PC-9 (cell line): ENCODE data around the gene PKNOX2. TPM values are rescaled to one million over a fixed set of nuclear protein-coding genes. Genes with fewer than 3 reads are reported as not detected.

Experiments used
- BruUV-seq: library from RNA; stranded (reverse); fragments of 400-500 nt; replicated peaks from 2 replicates; lab custom pipeline; 2021; lab: Mats Ljungman, UMichigan
- CTCF ChIA-PET: fragments of 300-600 bp; sonication (Branson Sonifier 250); formaldehyde crosslinking; loops from one replicate; lab custom pipeline; 2022; ENCODE audit warnings: antibody characterized with exemption; lab: Charles Lee
- POLR2A ChIA-PET: fragments of 300-600 bp; sonication (Branson Sonifier 250); formaldehyde crosslinking; loops from one replicate; lab custom pipeline; 2022; ENCODE audit warnings: antibody characterized with exemption; ENCODE audit not compliant: unreplicated experiment; lab: Charles Lee
- DNase-seq, 2 experiments: peaks; one replicate each; pipeline versions ENCODE4 v3.0.0 to v3.0.0-alpha.2; 2015 to 2022; ENCODE audit warnings: mixed read lengths in 1 of 2
- H2AFZ ChIP-seq: fragments of 200-600 bp; sonication (generic); 2 replicates; pipeline ENCODE4 v1.8.1; 2017; ENCODE audit warnings: antibody characterized with exemption
- H3F3A ChIP-seq: fragments of 200-600 bp; sonication (generic); 2 replicates; pipeline ENCODE4 v1.8.1; 2017; ENCODE audit warnings: antibody characterized with exemption, mild to moderate bottlenecking, low read depth; ENCODE audit not compliant: insufficient read depth
- H3K27ac ChIP-seq: fragments of 200-600 bp; sonication (generic); 2 replicates; pipeline ENCODE4 v1.6.1; 2016; ENCODE audit warnings: mixed run types
- H3K27me3 ChIP-seq: fragments of 200-600 bp; sonication (generic); 2 replicates; pipeline ENCODE4 v1.6.1; 2016; ENCODE audit warnings: low read depth, mixed run types; ENCODE audit not compliant: insufficient read depth
- H3K36me3 ChIP-seq: fragments of 200-600 bp; sonication (generic); 2 replicates; pipeline ENCODE4 v1.6.1; 2016; ENCODE audit warnings: low read depth, mixed run types
- H3K4me1 ChIP-seq: fragments of 200-600 bp; sonication (generic); replicated peaks from 2 replicates; pipeline ENCODE4 v1.6.1; 2016; ENCODE audit warnings: mixed run types; ENCODE audit not compliant: insufficient read depth
- H3K4me2 ChIP-seq: fragments of 200-600 bp; sonication (generic); 2 replicates; pipeline ENCODE4 v1.6.1; 2017; ENCODE audit warnings: mixed run types
- H3K4me3 ChIP-seq: fragments of 200-600 bp; sonication (generic); 2 replicates; pipeline ENCODE4 v1.6.1; 2016; ENCODE audit warnings: mixed run types
- H3K79me2 ChIP-seq: fragments of 200-600 bp; sonication (generic); 2 replicates; pipeline ENCODE4 v1.6.1; 2017; ENCODE audit warnings: low read depth, mixed run types
- H3K9me2 ChIP-seq: fragments of 200-600 bp; sonication (generic); 2 replicates; pipeline ENCODE4 v1.8.1; 2017; ENCODE audit warnings: mild to moderate bottlenecking; ENCODE audit not compliant: insufficient read depth
- H3K9me3 ChIP-seq: fragments of 200-600 bp; sonication (generic); 2 replicates; pipeline ENCODE4 v1.8.1; 2016; ENCODE audit warnings: low read depth; ENCODE audit not compliant: insufficient read depth
- H4K20me1 ChIP-seq: fragments of 200-600 bp; sonication (generic); 2 replicates; pipeline ENCODE4 v1.8.1; 2017; ENCODE audit not compliant: insufficient read depth
- CTCF ChIP-seq: fragments of 200-600 bp; sonication (generic); conservative IDR thresholded peaks from 2 replicates; pipeline ENCODE4 v1.6.1; 2017; ENCODE audit warnings: mixed run types, antibody characterized with exemption, mild to moderate bottlenecking, moderate library complexity
- EZH2 ChIP-seq: fragments of 200-600 bp; sonication (generic); IDR thresholded peaks from 2 replicates; pipeline ENCODE4 v1.8.0; 2017; ENCODE audit warnings: antibody characterized with exemption, low read depth
- intact Hi-C: fragments of 100-400 bp; cut with micrococcal nuclease; formaldehyde crosslinking; loops from one replicate; pipeline ENCODE4 v1.10.0; 2022; ENCODE audit not compliant: unreplicated experiment
- total RNA-seq: library from RNA; stranded (reverse); gene quantifications from 2 replicates; pipeline ENCODE4 v1.2.3, GENCODE V29; 2021

Gene PKNOX2
- total RNA-seq, 1 experiment from 2014 or later, result not detected

- peaks cover 95% of the 10 kb centered on the region for H3K27me3 ChIP-seq
- no peak for DNase-seq
- H3K36me3 ChIP-seq, result no peaks in the 10 kb centered on the region
- POLR2A ChIA-PET, result no interaction called here
- no peaks in the 10 kb centered on the region for H3K9me3 ChIP-seq
- no peak overlapping the region for H2AFZ ChIP-seq
- no TSS peak for BruUV-seq
- no peaks in the 10 kb centered on the region for H3F3A ChIP-seq
- H3K9me2 ChIP-seq, result no peaks in the 10 kb centered on the region
- no peak overlapping the region for H3K4me3 ChIP-seq
- no peaks in the 10 kb centered on the region for H3K79me2 ChIP-seq
- H3K4me2 ChIP-seq, result no peak overlapping the region
- H3K4me1 ChIP-seq, result no peaks in the 10 kb centered on the region
- H4K20me1 ChIP-seq, result no peaks in the 10 kb centered on the region
- CTCF ChIA-PET, result no interaction called here
- intact Hi-C loops, result no loop called here
- no peak overlapping the region for H3K27ac ChIP-seq
- TF ChIP-seq CTCF (no peak), EZH2 (no peak)
Observed at GRCh38 chr11:125397421-125397820, 232.9 kb downstream of the PKNOX2 start.

GRCh38 chr11:125398475-125398874 lies 233.9 kb downstream of the PKNOX2 start:
- no peaks in the 10 kb centered on the region for H3F3A ChIP-seq
- BruUV-seq, result no TSS peak
- H3K9me3 ChIP-seq, result no peaks in the 10 kb centered on the region
- no peaks in the 10 kb centered on the region for H4K20me1 ChIP-seq
- no peak overlapping the region for H2AFZ ChIP-seq
- no peak overlapping the region for H3K4me3 ChIP-seq
- no peaks in the 10 kb centered on the region for H3K4me1 ChIP-seq
- H3K36me3 ChIP-seq, result no peaks in the 10 kb centered on the region
- H3K27me3 ChIP-seq, result peaks cover 98% of the 10 kb centered on the region
- TF ChIP-seq CTCF, result no peak
- no peak for TF ChIP-seq EZH2
- ChIA-PET CTCF (no interaction called here), POLR2A (no interaction called here)
- no peak overlapping the region for H3K27ac ChIP-seq
- H3K79me2 ChIP-seq, result no peaks in the 10 kb centered on the region
- H3K9me2 ChIP-seq, result no peaks in the 10 kb centered on the region
- DNase-seq, result no peak
- no peak overlapping the region for H3K4me2 ChIP-seq
- intact Hi-C loops, result no loop called here

GRCh38 chr11:125398994-125399640 lies 234.6 kb downstream of the PKNOX2 start:
- Histone ChIP-seq H3K9me3 (no peaks in the 10 kb centered on the region), H4K20me1 (no peaks in the 10 kb centered on the region), H2AFZ (no peak overlapping the region), H3K4me3 (no peak overlapping the region), H3K27me3 (peaks cover 98% of the 10 kb centered on the region), H3K27ac (no peak overlapping the region), H3K9me2 (no peaks in the 10 kb centered on the region), H3K4me2 (no peak overlapping the region), H3K4me1 (no peaks in the 10 kb centered on the region), H3F3A (no peaks in the 10 kb centered on the region), H3K79me2 (no peaks in the 10 kb centered on the region), H3K36me3 (no peaks in the 10 kb centered on the region)
- intact Hi-C loops, result no loop called here
- no peak for DNase-seq
- no TSS peak for BruUV-seq
- ChIA-PET POLR2A (no interaction called here), CTCF (no interaction called here)
- TF ChIP-seq CTCF (no peak), EZH2 (no peak)
